HL-60 (cell line): Measurements from ENCODE around the gene DNAH1.

ENCODE experiments used
- DNase-seq, 2 experiments: peaks; one replicate each; pipeline ENCODE4 v3.0.0-alpha.2; 2010 to 2020; ENCODE audit warnings: low read depth in 1 of 2, low spot score in 1 of 2
- H3K27ac ChIP-seq: fragments of 250-450 bp; sonication (Bioruptor Pico); replicated peaks from 2 replicates; pipeline ENCODE4 v1.5.1; 2020; ENCODE audit warnings: mild to moderate bottlenecking, moderate library complexity
- H3K27me3 ChIP-seq: fragments of 250-450 bp; sonication (Bioruptor Pico); 2 replicates; pipeline ENCODE4 v1.5.1; 2021; ENCODE audit warnings: mild to moderate bottlenecking, moderate library complexity; ENCODE audit not compliant: insufficient read depth, poor library complexity, severe bottlenecking
- H3K4me3 ChIP-seq: replicated peaks from 2 replicates; pipeline ENCODE4 v1.5.1; 2011; ENCODE audit warnings: mild to moderate bottlenecking, control low read depth, low read length; ENCODE audit not compliant: insufficient read depth
- GABPA ChIP-seq: IDR thresholded peaks from 2 replicates; pipeline ENCODE4 v1.6.1; 2012; ENCODE audit warnings: low read depth
- POLR2AphosphoS5 ChIP-seq: IDR thresholded peaks from 2 replicates; pipeline ENCODE4 v1.6.1; 2012; ENCODE audit warnings: low read depth
- SPI1 ChIP-seq: IDR thresholded peaks from 2 replicates; pipeline ENCODE4 v1.6.1; 2012; ENCODE audit warnings: low read depth, mild to moderate bottlenecking, borderline replicate concordance
- TF ChIP-seq, protein P1 (sequence below): IDR thresholded peaks from one replicate; pipeline ENCODE4 v1.5.1; 2011; ENCODE audit warnings: low read length, control low read depth, inconsistent platforms; ENCODE audit not compliant: insufficient read depth
- TF ChIP-seq, protein P2 (sequence below): IDR thresholded peaks from 2 replicates; pipeline ENCODE4 v1.6.1; 2012; ENCODE audit warnings: low read depth; ENCODE audit not compliant: insufficient replicate concordance

Gene DNAH1

DNA sequence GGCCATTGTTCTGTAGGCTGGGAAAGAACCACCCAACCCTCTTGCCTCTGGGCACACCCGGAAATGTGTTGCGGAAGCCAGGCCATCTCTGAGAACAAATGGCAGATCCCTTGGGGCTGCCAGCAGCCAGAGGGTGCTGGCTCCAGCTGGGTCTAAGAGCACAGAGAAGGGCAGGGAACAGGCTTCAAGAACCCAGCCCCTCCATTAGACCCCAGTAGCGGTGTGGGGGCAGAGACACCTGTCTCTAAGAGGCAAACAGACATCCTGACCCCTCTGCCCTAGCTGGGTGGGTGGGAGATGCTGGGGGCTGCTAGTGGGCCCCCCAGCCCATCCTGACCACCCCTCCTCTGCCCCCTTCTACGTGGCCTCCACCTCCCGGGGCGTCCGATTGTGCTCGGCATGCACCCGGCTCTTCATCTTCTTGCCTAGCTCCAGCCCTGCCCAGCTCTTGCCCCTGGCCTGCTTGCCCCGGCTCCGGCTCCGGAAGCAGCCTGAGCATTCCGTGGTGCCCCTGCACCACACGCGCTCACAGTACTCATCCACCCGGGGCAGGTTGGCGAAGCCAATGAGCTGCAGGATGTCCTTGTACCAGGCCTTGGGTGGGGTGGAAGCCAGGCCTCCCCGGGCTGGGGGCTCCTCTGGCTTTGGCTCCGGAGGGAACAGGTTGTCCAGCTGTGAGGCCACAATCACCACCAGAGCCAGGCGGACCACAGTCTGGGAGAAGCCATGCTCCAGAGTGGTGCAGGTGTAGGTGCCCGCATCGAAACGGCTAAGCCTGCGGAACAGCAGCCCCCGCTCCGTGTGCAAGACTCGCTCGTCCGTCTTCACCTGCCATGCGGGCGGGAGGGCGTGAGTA, 119.4 kb downstream of the DNAH1 start:
- no peak for DNase-seq
- H3K4me3 ChIP-seq: no peak overlapping the region
- no peak overlapping the region for H3K27ac ChIP-seq
- TF ChIP-seq, protein P1, sequence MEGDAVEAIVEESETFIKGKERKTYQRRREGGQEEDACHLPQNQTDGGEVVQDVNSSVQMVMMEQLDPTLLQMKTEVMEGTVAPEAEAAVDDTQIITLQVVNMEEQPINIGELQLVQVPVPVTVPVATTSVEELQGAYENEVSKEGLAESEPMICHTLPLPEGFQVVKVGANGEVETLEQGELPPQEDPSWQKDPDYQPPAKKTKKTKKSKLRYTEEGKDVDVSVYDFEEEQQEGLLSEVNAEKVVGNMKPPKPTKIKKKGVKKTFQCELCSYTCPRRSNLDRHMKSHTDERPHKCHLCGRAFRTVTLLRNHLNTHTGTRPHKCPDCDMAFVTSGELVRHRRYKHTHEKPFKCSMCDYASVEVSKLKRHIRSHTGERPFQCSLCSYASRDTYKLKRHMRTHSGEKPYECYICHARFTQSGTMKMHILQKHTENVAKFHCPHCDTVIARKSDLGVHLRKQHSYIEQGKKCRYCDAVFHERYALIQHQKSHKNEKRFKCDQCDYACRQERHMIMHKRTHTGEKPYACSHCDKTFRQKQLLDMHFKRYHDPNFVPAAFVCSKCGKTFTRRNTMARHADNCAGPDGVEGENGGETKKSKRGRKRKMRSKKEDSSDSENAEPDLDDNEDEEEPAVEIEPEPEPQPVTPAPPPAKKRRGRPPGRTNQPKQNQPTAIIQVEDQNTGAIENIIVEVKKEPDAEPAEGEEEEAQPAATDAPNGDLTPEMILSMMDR: no peak
- TF ChIP-seq, protein P2, sequence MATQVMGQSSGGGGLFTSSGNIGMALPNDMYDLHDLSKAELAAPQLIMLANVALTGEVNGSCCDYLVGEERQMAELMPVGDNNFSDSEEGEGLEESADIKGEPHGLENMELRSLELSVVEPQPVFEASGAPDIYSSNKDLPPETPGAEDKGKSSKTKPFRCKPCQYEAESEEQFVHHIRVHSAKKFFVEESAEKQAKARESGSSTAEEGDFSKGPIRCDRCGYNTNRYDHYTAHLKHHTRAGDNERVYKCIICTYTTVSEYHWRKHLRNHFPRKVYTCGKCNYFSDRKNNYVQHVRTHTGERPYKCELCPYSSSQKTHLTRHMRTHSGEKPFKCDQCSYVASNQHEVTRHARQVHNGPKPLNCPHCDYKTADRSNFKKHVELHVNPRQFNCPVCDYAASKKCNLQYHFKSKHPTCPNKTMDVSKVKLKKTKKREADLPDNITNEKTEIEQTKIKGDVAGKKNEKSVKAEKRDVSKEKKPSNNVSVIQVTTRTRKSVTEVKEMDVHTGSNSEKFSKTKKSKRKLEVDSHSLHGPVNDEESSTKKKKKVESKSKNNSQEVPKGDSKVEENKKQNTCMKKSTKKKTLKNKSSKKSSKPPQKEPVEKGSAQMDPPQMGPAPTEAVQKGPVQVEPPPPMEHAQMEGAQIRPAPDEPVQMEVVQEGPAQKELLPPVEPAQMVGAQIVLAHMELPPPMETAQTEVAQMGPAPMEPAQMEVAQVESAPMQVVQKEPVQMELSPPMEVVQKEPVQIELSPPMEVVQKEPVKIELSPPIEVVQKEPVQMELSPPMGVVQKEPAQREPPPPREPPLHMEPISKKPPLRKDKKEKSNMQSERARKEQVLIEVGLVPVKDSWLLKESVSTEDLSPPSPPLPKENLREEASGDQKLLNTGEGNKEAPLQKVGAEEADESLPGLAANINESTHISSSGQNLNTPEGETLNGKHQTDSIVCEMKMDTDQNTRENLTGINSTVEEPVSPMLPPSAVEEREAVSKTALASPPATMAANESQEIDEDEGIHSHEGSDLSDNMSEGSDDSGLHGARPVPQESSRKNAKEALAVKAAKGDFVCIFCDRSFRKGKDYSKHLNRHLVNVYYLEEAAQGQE: no peak
- no peak for TF ChIP-seq SPI1
- TF ChIP-seq POLR2AphosphoS5: no peak
- TF ChIP-seq GABPA: no peak
- H3K27me3 ChIP-seq: no peaks in the 10 kb centered on the region

GRCh38 chr3:52436500-52437149, 120.5 kb downstream of the DNAH1 start:
- Histone ChIP-seq H3K27ac (peak overlapping the region; percentile 20), H3K4me3 (no peak overlapping the region), H3K27me3 (no peaks in the 10 kb centered on the region)
- peak; percentile 48 to 52 for DNase-seq
- TF ChIP-seq SPI1 (peak; percentile 50; the same call in 1 of the 2 replicates), GABPA (no peak)

DNA sequence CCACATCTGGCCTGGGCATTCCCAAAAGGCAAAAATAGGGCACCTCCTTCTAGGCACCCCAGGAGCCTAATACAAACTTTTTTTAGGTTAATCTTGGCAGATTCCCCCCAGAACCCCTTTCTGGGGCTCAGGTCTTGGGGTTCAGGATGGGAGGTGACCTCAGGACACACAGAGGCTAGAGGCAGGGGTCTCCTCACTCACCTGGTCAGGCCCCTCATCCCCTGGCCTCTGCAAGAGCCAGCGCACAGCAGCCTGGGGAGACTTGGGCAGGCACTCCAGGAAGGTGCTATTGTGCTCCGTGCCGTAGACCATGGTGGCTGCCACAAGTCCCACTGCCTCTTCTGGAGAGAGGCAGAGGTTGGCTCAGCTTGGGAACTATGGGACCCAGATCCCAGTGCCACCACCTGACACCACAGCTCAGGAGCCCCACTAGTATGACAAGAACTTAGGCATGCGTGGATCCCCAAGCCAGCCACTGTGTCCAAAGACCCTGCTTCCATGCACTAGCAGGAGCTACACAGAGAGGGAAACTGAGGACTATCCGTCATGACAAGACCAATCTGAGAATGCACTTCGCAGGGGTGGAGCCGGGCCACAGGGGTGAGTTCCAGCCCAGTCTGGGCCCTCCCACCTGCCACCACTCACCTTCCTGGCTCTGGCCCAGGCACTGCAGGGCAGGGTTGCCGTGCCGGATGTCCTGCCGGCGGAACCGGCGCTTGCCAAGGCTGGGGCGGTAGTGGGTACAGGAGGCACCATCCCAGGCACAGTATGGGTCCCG, 121.4 kb downstream of the DNAH1 start:
- peak overlapping the region; percentile 20; the same call in 1 of the 2 replicates for H3K27ac ChIP-seq
- TF ChIP-seq, protein P2: no peak
- TF ChIP-seq GABPA: no peak
- no peak for TF ChIP-seq POLR2AphosphoS5
- TF ChIP-seq SPI1: no peak
- TF ChIP-seq, protein P1: no peak
- H3K27me3 ChIP-seq: no peaks in the 10 kb centered on the region
- H3K4me3 ChIP-seq: no peak overlapping the region
- DNase-seq: no peak

DNA sequence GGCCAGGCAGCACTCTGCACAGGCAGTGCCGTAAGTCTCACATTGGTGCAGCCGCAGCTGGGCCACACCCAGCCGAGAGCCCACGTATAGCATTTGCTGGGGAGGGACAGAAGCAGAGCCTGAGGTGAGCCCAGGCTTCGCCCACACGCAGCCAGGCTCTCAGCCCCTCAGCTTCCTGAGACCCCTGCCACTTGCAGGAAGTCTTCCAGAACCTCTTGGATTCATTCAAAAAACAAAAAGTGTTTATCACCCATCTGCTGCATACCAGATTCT, 121.9 kb downstream of the DNAH1 start:
- TF ChIP-seq SPI1 (no peak), POLR2AphosphoS5 (no peak), GABPA (no peak)
- TF ChIP-seq, protein P1: no peak
- TF ChIP-seq, protein P2: no peak
- no peak for DNase-seq
- Histone ChIP-seq H3K27ac (no peak overlapping the region), H3K27me3 (no peaks in the 10 kb centered on the region), H3K4me3 (no peak overlapping the region)
